ENCODE measurements around the gene MLLT6. TPM values are rescaled to one million over a fixed set of nuclear protein-coding genes. Genes with fewer than 3 reads are reported as not detected.

Gene MLLT6
- polyA plus RNA-seq, 3 donors = 0.72 to 55.4 (median 0.82) TPM

- H3K9ac ChIP-seq (ENCODE audit: insufficient read depth, low read length, poor library complexity, severe bottlenecking) = no peak overlapping the region
- H3K27me3 ChIP-seq (ENCODE audit: control insufficient read depth in 2 of 2, insufficient read depth in 2 of 2, low read length in 2 of 2) = peaks cover 6 to 23% of the 10 kb centered on the region in 2 donors
- no peak overlapping the region for H3K4me3 ChIP-seq (replicated peaks in 1 of 3; ENCODE audit: low read depth in 2 of 3, low read length in 3 of 3)
- H3K36me3 ChIP-seq (replicated peaks in 1 of 2; ENCODE audit: control insufficient read depth in 1 of 2, insufficient read depth in 2 of 2, low read length in 2 of 2) = no peaks in the 10 kb centered on the region
- Mint-ChIP-seq H3K36me3 (peaks cover 3 to 5% of the 10 kb centered on the region in 2 donors), H3K4me1 (peaks cover 12% of the 10 kb centered on the region), H3K27me3 (ENCODE audit: low read depth in 3 of 3) (peaks cover 45 to 68% (median 46%) of the 10 kb centered on the region in 3 donors), H3K9me3 (peaks cover 0 to 7% (median 2%) of the 10 kb centered on the region in 7 donors), H3K4me3 (no peak overlapping the region), H3K27ac (peak overlapping the region in 1 of 7 donors; percentile 47)
- H2AFZ ChIP-seq (ENCODE audit: insufficient read depth, low read depth, low read length, poor library complexity, severe bottlenecking) = no peak overlapping the region
- TF ChIP-seq CTCF (IDR thresholded peaks at IDR 0.05) = no peak
- no peaks in the 10 kb centered on the region for H3K79me2 ChIP-seq (ENCODE audit: insufficient read depth, low read length)
- H4K20me1 ChIP-seq (ENCODE audit: insufficient read depth, low read length) = no peaks in the 10 kb centered on the region
- no peak for DNase-seq
- no peak overlapping the region for H3K27ac ChIP-seq (ENCODE audit: low read depth in 1 of 2, low read length in 2 of 2)
- no peaks in the 10 kb centered on the region for H3K9me3 ChIP-seq (replicated peaks in 1 of 2; ENCODE audit: control insufficient read depth in 1 of 2, insufficient read depth in 1 of 2, low read length in 2 of 2)
- WGBS (ENCODE audit: insufficient coverage) = 86% methylated on average over 5 of the region's 7 CpGs
- intact Hi-C loops (cut with micrococcal nuclease) = no loop called here
- H3K4me2 ChIP-seq (replicated peaks; ENCODE audit: extremely low read depth, low read length, poor library complexity, severe bottlenecking) = no peak overlapping the region
- H3K4me1 ChIP-seq (ENCODE audit: control insufficient read depth in 1 of 2, insufficient read depth in 2 of 2, low read length in 2 of 2) = peaks cover 6 to 10% of the 10 kb centered on the region in 2 donors
Observed at GRCh38 chr17:38741921-38742410, 36.9 kb downstream of the MLLT6 start.

DNA sequence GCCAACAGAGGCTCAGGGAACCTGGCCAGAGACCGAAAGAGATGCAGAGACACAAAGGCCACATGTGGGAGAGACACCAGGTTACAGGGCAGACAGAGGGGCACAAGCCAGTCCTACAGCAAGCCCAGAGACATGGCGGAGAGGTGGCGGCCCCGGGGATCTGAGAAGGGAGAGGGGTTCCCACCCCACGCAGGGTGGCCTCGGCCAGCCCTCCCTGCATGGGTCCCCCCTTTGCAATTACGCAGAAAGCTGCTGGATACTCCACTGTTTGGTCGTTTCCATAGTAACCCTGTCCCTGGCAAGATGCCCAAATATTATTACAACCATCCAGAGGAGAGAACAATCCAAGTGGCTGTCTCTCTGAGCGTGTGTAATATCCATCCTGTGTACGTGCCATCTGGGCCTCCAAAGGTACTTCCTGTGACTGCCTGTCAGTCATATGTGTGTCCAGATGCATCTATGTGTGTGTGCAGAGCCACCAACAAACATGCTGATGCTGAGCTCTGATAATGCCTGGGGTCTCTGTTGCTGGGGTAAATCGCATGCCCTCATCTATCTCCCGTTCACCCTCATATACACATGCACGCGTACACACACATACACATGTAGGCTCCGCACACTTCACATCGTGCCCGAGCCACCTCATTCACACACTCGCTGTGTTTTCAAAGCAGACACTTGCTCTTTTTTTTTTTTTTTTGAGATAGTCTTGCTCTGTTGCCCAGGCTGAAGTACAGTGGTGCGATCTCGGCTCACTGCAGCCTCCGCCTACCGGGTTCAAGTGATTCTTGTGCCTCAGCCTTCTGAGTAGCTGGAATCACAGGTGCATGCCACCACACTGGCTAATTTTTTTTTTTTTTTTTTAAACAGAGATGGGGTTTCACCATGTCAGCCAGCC is 37.6 kb downstream of the MLLT6 start:
- 73% methylated on average over 19 of the region's 22 CpGs for WGBS (ENCODE audit: insufficient coverage)
- Mint-ChIP-seq H3K9me3 (peaks cover 0 to 8% (median 2%) of the 10 kb centered on the region in 7 donors), H3K4me1 (peaks cover 14% of the 10 kb centered on the region), H3K36me3 (peaks cover 3 to 5% of the 10 kb centered on the region in 2 donors), H3K27me3 (ENCODE audit: low read depth in 3 of 3) (peaks cover 48 to 72% (median 48%) of the 10 kb centered on the region in 3 donors), H3K27ac (no peak overlapping the region), H3K4me3 (no peak overlapping the region)
- no peak overlapping the region for H2AFZ ChIP-seq (ENCODE audit: insufficient read depth, low read depth, low read length, poor library complexity, severe bottlenecking)
- no peak overlapping the region for H3K4me3 ChIP-seq (replicated peaks in 1 of 3; ENCODE audit: low read depth in 2 of 3, low read length in 3 of 3)
- H3K79me2 ChIP-seq (ENCODE audit: insufficient read depth, low read length) = no peaks in the 10 kb centered on the region
- H3K27ac ChIP-seq (ENCODE audit: low read depth in 1 of 2, low read length in 2 of 2) = no peak overlapping the region
- no peaks in the 10 kb centered on the region for H3K36me3 ChIP-seq (replicated peaks in 1 of 2; ENCODE audit: control insufficient read depth in 1 of 2, insufficient read depth in 2 of 2, low read length in 2 of 2)
- H3K27me3 ChIP-seq (ENCODE audit: control insufficient read depth in 2 of 2, insufficient read depth in 2 of 2, low read length in 2 of 2) = peaks cover 11 to 28% of the 10 kb centered on the region in 2 donors
- no peak overlapping the region for H3K4me2 ChIP-seq (replicated peaks; ENCODE audit: extremely low read depth, low read length, poor library complexity, severe bottlenecking)
- intact Hi-C loops (cut with micrococcal nuclease) = no loop called here
- no peaks in the 10 kb centered on the region for H4K20me1 ChIP-seq (ENCODE audit: insufficient read depth, low read length)
- no peak overlapping the region for H3K9ac ChIP-seq (ENCODE audit: insufficient read depth, low read length, poor library complexity, severe bottlenecking)
- TF ChIP-seq CTCF (IDR thresholded peaks at IDR 0.05) = no peak
- DNase-seq = no peak
- no peaks in the 10 kb centered on the region for H3K9me3 ChIP-seq (replicated peaks in 1 of 2; ENCODE audit: control insufficient read depth in 1 of 2, insufficient read depth in 1 of 2, low read length in 2 of 2)
- H3K4me1 ChIP-seq (ENCODE audit: control insufficient read depth in 1 of 2, insufficient read depth in 2 of 2, low read length in 2 of 2) = peaks cover 12 to 17% of the 10 kb centered on the region in 2 donors
